ENCODE data around the gene LYZL4. TPM values are rescaled to one million over a fixed set of nuclear protein-coding genes. Genes with fewer than 3 reads are reported as not detected.

The LYZL4 gene
- total RNA-seq, result not detected

DNA sequence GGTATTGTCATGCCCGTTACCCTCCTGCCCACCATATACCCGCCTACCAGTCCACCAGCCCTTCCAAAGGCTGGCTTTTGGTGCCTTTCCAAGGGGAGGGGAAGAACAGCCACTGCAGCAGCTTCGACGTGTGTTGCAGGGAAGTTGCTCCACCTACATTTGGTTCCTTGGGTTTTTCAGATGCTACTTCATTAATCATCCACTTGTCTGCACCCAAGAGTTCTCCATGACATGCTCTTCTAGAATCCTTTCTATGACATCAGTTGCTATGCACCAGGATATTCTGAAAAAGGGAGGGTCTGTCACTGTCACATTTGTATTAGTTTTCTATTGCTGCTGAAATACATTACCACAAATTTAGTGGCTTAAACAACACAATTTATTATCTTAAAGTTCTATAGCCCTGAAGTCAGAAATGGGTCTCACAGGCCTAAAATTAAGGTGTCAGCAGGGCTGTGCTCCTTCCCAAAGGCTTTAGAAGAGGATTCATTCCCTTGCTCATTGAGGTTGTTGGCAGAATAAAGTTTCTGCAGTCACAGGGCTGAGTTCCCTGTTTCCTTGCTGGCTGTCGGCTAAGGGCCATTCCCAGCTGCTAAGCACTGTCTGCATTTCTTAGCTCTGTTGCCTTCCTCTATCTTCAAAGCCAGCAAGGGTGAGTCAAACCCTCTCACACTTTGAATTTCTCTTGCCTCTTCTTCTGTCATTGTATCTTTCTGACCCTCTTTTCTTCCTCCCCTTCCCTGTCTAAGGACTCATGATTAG, at the start of gene LYZL4:
LYZL4 (minus strand) TSS at position 241 of the 762 bp plus-strand sequence. CDS start 3,359 bp downstream, outside the sequence.
- DNase-seq (ENCODE audit: low spot score in 2 of 2) (no peak), FAIRE-seq (no peak)

DNA sequence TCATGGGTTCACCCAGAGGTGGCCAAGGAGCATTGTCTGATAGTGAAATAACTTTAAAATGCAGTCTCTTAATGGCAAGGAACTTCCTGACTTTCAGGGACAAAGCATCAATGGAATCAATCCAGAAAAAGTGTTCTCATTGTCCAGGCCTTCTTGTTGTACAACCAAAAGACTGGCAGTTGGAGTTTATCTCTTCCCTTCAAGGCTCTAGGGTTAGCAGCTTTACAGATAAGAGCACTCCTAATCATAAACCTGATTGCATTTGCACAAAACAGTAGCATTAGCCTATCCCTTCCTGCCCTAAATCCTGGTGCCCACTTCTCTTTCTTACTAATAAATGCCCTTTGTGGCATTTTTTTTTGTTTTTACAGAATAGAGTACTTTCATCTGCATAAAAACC, 48.7 kb upstream of the LYZL4 start:
- DNase-seq (ENCODE audit: low spot score in 2 of 2), result no peak
- FAIRE-seq, result no peak

DNA sequence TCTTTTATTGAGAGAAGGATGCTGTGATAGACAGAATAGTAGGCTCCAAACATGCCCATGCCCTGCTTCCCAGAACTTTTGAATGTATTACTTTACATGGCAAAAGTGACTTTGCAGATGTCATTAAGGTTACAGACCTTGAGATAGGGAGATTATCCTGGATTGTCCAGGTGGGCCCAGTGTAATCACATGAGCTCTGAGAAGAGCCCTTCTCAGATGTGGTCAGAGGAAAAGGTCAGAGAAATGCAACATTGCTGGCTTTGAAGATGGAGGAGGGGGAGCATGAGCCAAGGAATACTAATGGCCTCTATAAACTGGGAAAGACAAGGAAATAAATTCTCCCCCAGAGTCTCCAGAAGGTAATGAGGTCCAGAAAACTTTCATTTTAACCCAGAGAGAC, 45.8 kb upstream of the LYZL4 start:
- DNase-seq (ENCODE audit: low spot score in 2 of 2) (no peak), FAIRE-seq (no peak)

DNA sequence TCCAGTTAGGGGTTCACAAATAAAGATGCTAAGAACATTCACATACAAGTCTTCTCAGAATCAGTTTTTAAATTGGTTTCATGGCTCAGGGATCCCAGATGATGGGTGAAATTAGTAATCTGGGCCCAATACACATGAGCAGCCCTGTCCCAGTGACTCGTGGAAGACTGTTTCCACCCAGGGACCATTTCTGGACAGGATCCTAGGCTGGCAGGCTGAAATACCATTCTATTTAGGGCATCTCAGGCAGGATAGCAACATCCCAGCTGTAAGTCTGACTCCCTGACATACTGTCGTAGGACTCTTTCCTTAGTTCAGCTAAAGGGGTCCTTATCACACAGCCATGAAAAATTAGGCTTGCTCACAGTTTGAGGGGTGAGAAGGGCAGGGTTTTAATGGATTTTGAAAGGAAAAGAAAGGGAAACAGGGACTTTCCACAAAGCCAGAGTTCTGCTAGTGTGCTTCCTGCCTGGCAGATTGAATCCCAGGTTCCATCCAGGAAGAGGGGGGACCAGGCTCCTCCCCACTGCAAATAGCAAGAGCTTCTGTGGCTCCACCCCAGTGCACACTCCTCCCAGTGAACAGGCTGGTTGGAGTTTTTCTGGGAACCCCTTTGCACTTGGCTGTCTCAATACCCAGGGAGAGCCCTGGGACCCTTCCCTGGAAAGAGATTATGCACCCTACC, 41.3 kb upstream of the LYZL4 start:
- DNase-seq (ENCODE audit: low spot score in 2 of 2) (no peak), FAIRE-seq (no peak)

GRCh38 chr3:42451116-42451515, 40.7 kb upstream of the LYZL4 start:
- no peak for DNase-seq (ENCODE audit: low spot score in 2 of 2)
- no peak for FAIRE-seq

DNA sequence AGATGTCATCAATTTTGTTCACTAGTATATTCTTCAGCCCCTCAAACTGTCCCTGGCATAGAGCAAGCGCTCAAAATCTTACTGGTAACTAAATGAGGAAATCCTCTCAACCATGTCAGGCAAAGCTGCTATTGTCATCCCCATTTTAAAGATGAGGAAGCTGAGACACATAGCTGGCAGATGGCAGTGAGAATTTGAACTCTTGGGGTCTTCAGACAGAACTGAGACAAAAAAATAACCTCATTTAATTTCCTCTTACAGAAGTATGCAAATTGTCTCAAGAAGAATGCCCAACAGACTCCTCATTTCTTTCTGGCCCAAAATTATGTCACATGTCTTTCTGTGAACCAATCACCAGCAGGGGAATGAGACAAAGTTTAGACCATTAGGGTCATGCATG, 40.2 kb upstream of the LYZL4 start:
- no peak for FAIRE-seq
- no peak for DNase-seq (ENCODE audit: low spot score in 2 of 2)

GRCh38 chr3:42447481-42447880, 37.1 kb upstream of the LYZL4 start:
- no peak for DNase-seq (ENCODE audit: low spot score in 2 of 2)
- no peak for FAIRE-seq

DNA sequence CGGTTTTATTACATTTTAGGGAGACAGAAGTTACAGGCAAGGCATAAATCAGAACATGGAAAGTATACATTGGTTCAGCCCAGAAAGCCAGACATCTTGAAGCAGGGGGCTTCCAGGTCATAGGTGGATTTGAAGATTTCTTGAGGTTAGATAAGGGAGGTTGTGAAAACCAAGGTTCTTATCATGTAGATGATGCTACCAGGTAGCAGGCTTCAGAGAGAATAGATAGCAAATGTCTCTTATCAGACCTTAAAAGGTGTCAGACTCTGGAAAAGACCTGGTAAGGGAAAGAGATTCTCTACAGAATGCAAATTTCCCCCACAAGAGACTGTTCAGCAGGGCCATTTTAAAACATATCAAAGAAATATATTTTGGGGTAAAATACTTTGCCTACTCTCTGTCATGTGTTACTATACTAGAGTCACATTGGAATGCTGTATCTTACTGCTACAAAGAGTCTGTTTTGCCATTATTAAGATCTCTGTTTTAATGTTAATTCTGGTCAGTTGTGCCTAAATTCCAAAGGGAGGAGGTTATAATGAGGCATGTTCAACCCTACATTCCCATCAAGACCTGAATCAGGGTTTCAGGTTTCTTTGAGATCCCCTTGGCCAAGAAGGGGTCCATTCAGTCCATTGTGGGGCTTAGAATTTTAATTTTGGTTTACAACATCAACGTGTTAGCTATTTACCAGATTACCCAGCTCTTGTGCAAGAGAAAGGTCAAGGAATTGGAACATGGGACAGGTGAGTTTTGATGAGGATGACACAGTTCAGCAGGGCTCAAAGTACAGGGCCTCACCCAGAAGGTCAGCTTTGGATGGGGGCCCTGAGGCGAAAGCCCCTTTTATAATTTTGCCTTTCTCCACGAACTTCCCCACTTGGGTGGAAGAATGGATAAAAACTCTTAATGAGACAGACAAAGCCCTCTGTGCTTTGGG, 36.0 kb upstream of the LYZL4 start:
- FAIRE-seq, result no peak
- no peak for DNase-seq (ENCODE audit: low spot score in 2 of 2)

DNA sequence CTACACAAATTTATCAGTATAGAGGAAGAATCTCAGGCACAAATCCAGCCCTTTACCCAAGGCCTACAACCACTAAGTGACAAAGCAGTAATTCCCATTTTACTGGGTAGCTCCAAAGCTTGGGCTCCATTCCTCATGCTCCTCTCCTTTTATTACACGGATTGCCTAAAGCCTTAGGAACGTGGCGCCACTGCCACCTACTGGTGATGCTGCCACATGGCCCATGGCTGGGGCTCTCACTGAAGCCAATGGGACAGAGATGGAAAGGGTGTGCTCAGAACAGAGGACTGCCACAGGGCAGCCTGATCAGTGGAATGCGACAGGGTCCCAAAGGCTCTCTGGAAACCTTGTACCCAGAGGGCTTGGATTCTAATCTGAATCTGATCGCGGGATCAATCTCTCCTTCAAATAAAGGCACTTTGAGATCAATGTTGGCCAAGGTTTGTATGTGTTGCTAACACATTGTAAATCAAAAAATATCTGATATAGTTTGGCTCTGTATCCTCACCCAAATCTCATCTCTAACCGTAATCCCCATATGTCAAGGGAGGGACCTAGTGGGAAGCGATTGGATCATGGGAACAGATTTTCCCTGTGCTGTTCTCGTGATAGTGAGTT, 33.5 kb upstream of the LYZL4 start:
- FAIRE-seq (no peak), DNase-seq (ENCODE audit: low spot score in 2 of 2) (peak; percentile 58 to 77)

GRCh38 chr3:42443292-42443691, 32.9 kb upstream of the LYZL4 start:
- no peak for DNase-seq (ENCODE audit: low spot score in 2 of 2)
- no peak for FAIRE-seq

DNA sequence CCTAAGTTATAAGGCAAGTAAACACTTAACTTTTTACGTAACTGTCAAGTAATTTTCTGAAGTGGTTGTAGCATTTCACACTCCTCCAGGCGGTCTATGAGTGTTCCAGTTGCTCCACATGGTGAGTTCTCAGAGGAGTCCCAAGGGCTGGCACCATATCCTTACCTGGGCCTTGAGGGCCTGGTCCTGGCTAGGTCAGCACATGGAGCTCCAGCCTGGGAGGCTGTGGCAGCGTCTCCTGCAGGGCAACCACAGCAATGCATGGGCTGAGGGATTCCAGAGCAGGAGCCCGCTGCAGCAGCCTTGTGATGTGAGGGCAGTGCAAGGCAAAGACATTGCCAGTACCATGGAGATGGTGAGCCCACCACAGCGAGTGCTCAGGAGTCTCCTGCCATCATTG, 32.2 kb upstream of the LYZL4 start:
- no peak for FAIRE-seq
- DNase-seq (ENCODE audit: low spot score in 2 of 2), result no peak

DNA sequence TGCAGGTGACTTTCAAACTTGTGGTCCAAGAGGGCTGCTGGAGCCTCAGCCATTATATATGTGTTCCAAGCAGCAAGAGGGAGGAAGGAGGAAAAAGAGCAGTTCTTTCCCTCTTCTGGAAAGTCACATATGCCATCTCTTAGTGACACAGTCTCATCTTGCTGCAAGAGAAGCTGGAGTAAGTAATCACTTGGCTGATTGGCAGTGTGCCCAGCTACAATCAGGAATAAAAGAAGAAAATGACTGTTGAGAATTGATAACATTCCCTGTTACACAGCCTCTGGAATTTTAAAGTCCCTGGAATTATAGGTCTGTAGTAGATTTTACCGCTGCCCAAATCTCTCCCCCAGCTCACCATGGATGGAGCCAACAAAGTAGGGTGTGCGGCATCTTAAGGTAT, 31.4 kb upstream of the LYZL4 start:
- DNase-seq (ENCODE audit: low spot score in 2 of 2), result no peak
- FAIRE-seq, result no peak

- no peak for FAIRE-seq
- no peak for DNase-seq (ENCODE audit: low spot score in 2 of 2)
Measured at GRCh38 chr3:42440924-42441323, 30.5 kb upstream of the LYZL4 start.

- FAIRE-seq (no peak), DNase-seq (ENCODE audit: low spot score in 2 of 2) (no peak)
Measured at GRCh38 chr3:42439261-42440115, 29.1 kb upstream of the LYZL4 start.

DNA sequence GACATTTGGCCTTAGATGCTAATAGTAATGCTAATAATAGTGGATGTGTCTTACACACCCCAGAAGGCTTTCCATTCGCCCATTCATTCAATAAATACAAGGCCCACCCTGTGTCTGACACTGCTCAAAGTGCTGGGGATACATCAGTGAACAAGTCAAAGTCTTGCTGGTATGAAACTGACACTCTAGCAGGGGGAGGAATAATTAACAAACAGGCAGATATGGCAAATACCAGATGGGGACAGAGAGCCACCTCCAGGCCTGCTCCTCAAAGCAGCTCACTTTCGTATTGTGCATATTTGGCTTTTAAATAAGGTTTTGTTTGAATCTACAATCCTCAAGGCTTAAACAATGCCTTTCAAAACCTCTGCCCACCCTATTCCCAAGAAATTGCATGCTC, 28.3 kb upstream of the LYZL4 start:
- no peak for FAIRE-seq

GRCh38 chr3:42438193-42438592, 27.8 kb upstream of the LYZL4 start:
- no peak for FAIRE-seq

More for the DNA sequence above, 28.3 kb upstream of the LYZL4 start:
- DNase-seq (ENCODE audit: low spot score in 2 of 2), result no peak

GRCh38 chr3:42434777-42435380, 24.5 kb upstream of the LYZL4 start:
- FAIRE-seq, result no peak
- DNase-seq (ENCODE audit: low spot score in 2 of 2), result no peak

More at GRCh38 chr3:42438193-42438592, 27.8 kb upstream of the LYZL4 start:
- DNase-seq (ENCODE audit: low spot score in 2 of 2), result no peak

- FAIRE-seq, result no peak
Measured at GRCh38 chr3:42432485-42432884, 22.1 kb upstream of the LYZL4 start.

More at GRCh38 chr3:42432485-42432884, 22.1 kb upstream of the LYZL4 start:
- DNase-seq (ENCODE audit: low spot score in 2 of 2), result no peak

All from frontal cortex (tissue), 4 donors.